OCI-LY3 (cell line): ENCODE data around the gene CACNA1C.

Source experiments
- H2AFZ ChIP-seq: fragments of 200-600, 300-600 bp; shearing (Covaris generic); 2 replicates; pipeline ENCODE4 v1.6.0; 2014; ENCODE audit warnings: antibody characterized with exemption, low read depth, low read length
- H3K27ac ChIP-seq: fragments of 200-600, 300-600 bp; sonication (generic); 2 replicates; pipeline ENCODE4 v1.5.1; 2014; ENCODE audit warnings: mild to moderate bottlenecking, low read length, moderate library complexity, mixed read lengths
- H3K27me3 ChIP-seq: fragments of 200-600, 300-600 bp; sonication (generic); 2 replicates; pipeline ENCODE4 v1.6.1; 2014; ENCODE audit warnings: low read depth, low read length, mixed read lengths
- H3K36me3 ChIP-seq: fragments of 200-600, 300-600 bp; sonication (generic); replicated peaks from 2 replicates; pipeline ENCODE3; 2014; ENCODE audit warnings: low read depth, low read length, mixed read lengths
- H3K4me1 ChIP-seq: fragments of 300-600, 200-600 bp; sonication (generic); 2 replicates; pipeline ENCODE4 v1.6.1; 2014; ENCODE audit warnings: low read length, mixed read lengths
- H3K4me2 ChIP-seq: fragments of 200-600, 300-600 bp; sonication (generic); 2 replicates; pipeline ENCODE4 v1.6.1; 2014; ENCODE audit warnings: low read length, mixed read lengths
- H3K4me3 ChIP-seq: fragments of 300-600, 200-600 bp; sonication (generic); 2 replicates; pipeline ENCODE4 v1.5.1; 2014; ENCODE audit warnings: antibody characterized with exemption, mild to moderate bottlenecking, low read length, moderate library complexity
- H3K79me2 ChIP-seq: fragments of 300-600, 200-600 bp; shearing (Covaris generic); 2 replicates; pipeline ENCODE4 v1.6.1; 2014; ENCODE audit warnings: mild to moderate bottlenecking, low read length, mixed read lengths
- H3K9ac ChIP-seq: fragments of 300-600, 200-600 bp; shearing (Covaris generic); 2 replicates; pipeline ENCODE4 v1.6.0; 2014; ENCODE audit warnings: mild to moderate bottlenecking, low read length, moderate library complexity
- H3K9me3 ChIP-seq: fragments of 200-600, 300-600 bp; shearing (Covaris generic); 2 replicates; pipeline ENCODE4 v1.6.1; 2014; ENCODE audit warnings: low read length, mixed read lengths; ENCODE audit not compliant: insufficient read depth
- H4K20me1 ChIP-seq: fragments of 200-600, 300-600 bp; sonication (generic); 2 replicates; pipeline ENCODE4 v1.6.1; 2016; ENCODE audit warnings: low read length, mixed read lengths; ENCODE audit not compliant: insufficient read depth
- CTCF ChIP-seq: fragments of 200-600, 300-600 bp; sonication (generic); IDR thresholded peaks from 2 replicates; pipeline ENCODE4 v1.5.1; 2014; ENCODE audit warnings: antibody characterized with exemption, low read length, low read depth
- EZH2phosphoT487 ChIP-seq: fragments of 200-600 bp; shearing (Covaris generic); IDR thresholded peaks from 2 replicates; pipeline ENCODE4 v1.6.1; 2018; ENCODE audit warnings: antibody characterized with exemption, mixed run types, low read depth

Gene CACNA1C

GRCh38 chr12:2531371-2531770 is 478.6 kb downstream of the CACNA1C start:
- H2AFZ ChIP-seq: no peak overlapping the region
- no peaks in the 10 kb centered on the region for H3K9me3 ChIP-seq
- H3K27ac ChIP-seq: no peak overlapping the region
- H3K36me3 ChIP-seq: no peaks in the 10 kb centered on the region
- no peaks in the 10 kb centered on the region for H3K79me2 ChIP-seq
- no peaks in the 10 kb centered on the region for H4K20me1 ChIP-seq
- H3K4me1 ChIP-seq: peaks cover 11% of the 10 kb centered on the region
- H3K27me3 ChIP-seq: no peaks in the 10 kb centered on the region
- H3K4me2 ChIP-seq: no peak overlapping the region
- H3K9ac ChIP-seq: no peak overlapping the region
- no peak overlapping the region for H3K4me3 ChIP-seq
- no peak for TF ChIP-seq CTCF
- TF ChIP-seq EZH2phosphoT487: no peak

- TF ChIP-seq EZH2phosphoT487 (no peak), CTCF (no peak)
- no peak overlapping the region for H3K9ac ChIP-seq
- H3K79me2 ChIP-seq: no peaks in the 10 kb centered on the region
- H3K36me3 ChIP-seq: no peaks in the 10 kb centered on the region
- no peaks in the 10 kb centered on the region for H4K20me1 ChIP-seq
- H2AFZ ChIP-seq: no peak overlapping the region
- no peaks in the 10 kb centered on the region for H3K27me3 ChIP-seq
- no peaks in the 10 kb centered on the region for H3K9me3 ChIP-seq
- H3K27ac ChIP-seq: no peak overlapping the region
- H3K4me3 ChIP-seq: no peak overlapping the region
- no peak overlapping the region for H3K4me2 ChIP-seq
- H3K4me1 ChIP-seq: peaks cover 8% of the 10 kb centered on the region; the same call in 1 of the 2 replicates
Observed at GRCh38 chr12:2533036-2533435, 480.2 kb downstream of the CACNA1C start.

- TF ChIP-seq CTCF (no peak), EZH2phosphoT487 (no peak)
- Histone ChIP-seq H4K20me1 (no peaks in the 10 kb centered on the region), H3K4me2 (no peak overlapping the region), H2AFZ (peak overlapping the region; percentile 82), H3K4me1 (peaks cover 5% of the 10 kb centered on the region; the same call in 1 of the 2 replicates), H3K79me2 (no peaks in the 10 kb centered on the region), H3K36me3 (no peaks in the 10 kb centered on the region), H3K4me3 (no peak overlapping the region), H3K27ac (no peak overlapping the region), H3K27me3 (no peaks in the 10 kb centered on the region), H3K9ac (no peak overlapping the region), H3K9me3 (no peaks in the 10 kb centered on the region)
Observed at GRCh38 chr12:2535583-2536204, 482.9 kb downstream of the CACNA1C start.

- Histone ChIP-seq H3K9ac (no peak overlapping the region), H3K79me2 (no peaks in the 10 kb centered on the region), H3K27me3 (no peaks in the 10 kb centered on the region), H4K20me1 (no peaks in the 10 kb centered on the region), H3K9me3 (no peaks in the 10 kb centered on the region), H3K4me2 (no peak overlapping the region), H3K36me3 (no peaks in the 10 kb centered on the region), H3K27ac (no peak overlapping the region), H3K4me1 (peaks cover 5% of the 10 kb centered on the region; the same call in 1 of the 2 replicates), H3K4me3 (no peak overlapping the region), H2AFZ (no peak overlapping the region)
- TF ChIP-seq CTCF (no peak), EZH2phosphoT487 (no peak)
Observed at GRCh38 chr12:2536724-2537123, 483.9 kb downstream of the CACNA1C start.
